Uterus (tissue), 2 donors: ENCODE results near the gene POLQ.
"Not testable (repeated sequence)": the region's sequence is repeated elsewhere in the genome, so short reads cannot be mapped to it uniquely, and the experiment has no call there.

ENCODE experiments used
- POLR2A ChIP-seq, 2 donors: fragments of 450-650 bp; IDR thresholded peaks; one replicate each; pipeline ENCODE4 v1.6.1; 2016; ENCODE audit warnings: antibody characterized with exemption in 2 of 2, mild to moderate bottlenecking in 1 of 2, moderate library complexity in 1 of 2
- TF ChIP-seq, protein P1 (sequence below), 4 experiments: fragments of 200-600 bp in 2 of 4; fragments of 450-650 bp in 2 of 4; sonication (generic) in 2 of 4; IDR thresholded peaks; one replicate each; pipeline ENCODE4 v1.5.1; 2016 to 2019; ENCODE audit warnings: antibody characterized with exemption in 4 of 4, mild to moderate bottlenecking in 2 of 4, moderate library complexity in 1 of 4

DNA sequence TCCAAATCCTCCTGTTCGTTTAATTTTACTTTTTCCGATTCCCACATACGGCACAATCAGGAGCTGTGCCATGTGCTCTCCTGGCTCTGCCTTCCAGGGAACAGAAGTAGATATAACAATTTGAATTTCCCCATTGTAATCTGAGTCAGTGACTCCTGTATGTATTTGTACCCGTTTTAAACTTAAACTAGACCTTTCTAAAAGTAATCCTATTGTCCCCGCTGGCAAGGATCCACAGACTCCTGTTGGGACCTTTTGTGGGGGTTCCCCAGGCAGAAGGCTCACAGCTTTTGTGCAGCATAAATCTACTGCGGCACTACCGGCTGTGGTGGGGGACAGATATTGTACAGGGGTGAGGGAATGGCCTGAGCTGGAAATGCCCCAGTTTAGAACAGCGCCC, 147.7 kb downstream of the POLQ start:
- TF ChIP-seq, protein P1, sequence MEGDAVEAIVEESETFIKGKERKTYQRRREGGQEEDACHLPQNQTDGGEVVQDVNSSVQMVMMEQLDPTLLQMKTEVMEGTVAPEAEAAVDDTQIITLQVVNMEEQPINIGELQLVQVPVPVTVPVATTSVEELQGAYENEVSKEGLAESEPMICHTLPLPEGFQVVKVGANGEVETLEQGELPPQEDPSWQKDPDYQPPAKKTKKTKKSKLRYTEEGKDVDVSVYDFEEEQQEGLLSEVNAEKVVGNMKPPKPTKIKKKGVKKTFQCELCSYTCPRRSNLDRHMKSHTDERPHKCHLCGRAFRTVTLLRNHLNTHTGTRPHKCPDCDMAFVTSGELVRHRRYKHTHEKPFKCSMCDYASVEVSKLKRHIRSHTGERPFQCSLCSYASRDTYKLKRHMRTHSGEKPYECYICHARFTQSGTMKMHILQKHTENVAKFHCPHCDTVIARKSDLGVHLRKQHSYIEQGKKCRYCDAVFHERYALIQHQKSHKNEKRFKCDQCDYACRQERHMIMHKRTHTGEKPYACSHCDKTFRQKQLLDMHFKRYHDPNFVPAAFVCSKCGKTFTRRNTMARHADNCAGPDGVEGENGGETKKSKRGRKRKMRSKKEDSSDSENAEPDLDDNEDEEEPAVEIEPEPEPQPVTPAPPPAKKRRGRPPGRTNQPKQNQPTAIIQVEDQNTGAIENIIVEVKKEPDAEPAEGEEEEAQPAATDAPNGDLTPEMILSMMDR (IDR thresholded peaks at IDR 0.05), result not testable (repeated sequence)
- not testable (repeated sequence) for TF ChIP-seq POLR2A (IDR thresholded peaks at IDR 0.05)
